Omental fat pad (tissue), 4 donors: Measurements from ENCODE around the gene SLC39A11. TPM values are rescaled to one million over a fixed set of nuclear protein-coding genes. Genes with fewer than 3 reads are reported as not detected.

ENCODE experiments used
- ATAC-seq: fragments of 150-250 bp; one replicate; pipeline ENCODE4 v1.9.1; 2016; ENCODE audit warnings: mild to moderate bottlenecking, moderate library complexity; ENCODE audit not compliant: low FRiP score
- DNase-seq: peaks from one replicate; pipeline ENCODE4 v3.0.0-alpha.2; 2019; ENCODE audit warnings: low spot score
- total RNA-seq, 4 donors: library from RNA; depleted of rRNA; stranded (reverse); fragments of >200 nt; gene quantifications; one replicate each; pipeline ENCODE4 v1.1.0, GENCODE V29; 2016
- TF ChIP-seq, protein P1 (sequence below), 3 donors: fragments of 450-650 bp; IDR thresholded peaks; one replicate each; pipeline ENCODE4 v1.5.1; 2016 to 2017; ENCODE audit warnings: antibody characterized with exemption in 3 of 3, mild to moderate bottlenecking in 3 of 3, moderate library complexity in 2 of 3

Gene SLC39A11
- total RNA-seq, 4 donors from 2014 or later, result 18.8 to 42.4 (median 31.3) TPM

DNA sequence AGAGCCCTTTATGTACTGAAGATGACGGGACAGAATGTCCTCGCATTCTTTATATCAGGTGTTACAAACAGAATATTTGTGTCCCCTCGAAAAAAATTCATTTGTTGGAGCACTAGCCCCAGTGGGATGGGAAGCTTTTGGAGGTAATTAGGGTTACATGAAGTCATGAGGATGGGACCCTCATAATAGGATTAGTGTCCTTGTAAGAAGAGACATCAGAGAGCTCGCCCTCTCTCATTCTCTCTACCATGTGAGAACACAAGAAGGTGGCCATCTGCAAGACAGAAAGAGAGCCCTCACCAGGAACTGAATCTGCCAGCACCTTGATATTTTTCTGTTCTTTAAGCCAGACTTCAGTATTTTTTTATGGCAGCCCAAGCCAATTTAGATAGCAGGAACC lies 72.4 kb downstream of the SLC39A11 start:
- TF ChIP-seq, protein P1, sequence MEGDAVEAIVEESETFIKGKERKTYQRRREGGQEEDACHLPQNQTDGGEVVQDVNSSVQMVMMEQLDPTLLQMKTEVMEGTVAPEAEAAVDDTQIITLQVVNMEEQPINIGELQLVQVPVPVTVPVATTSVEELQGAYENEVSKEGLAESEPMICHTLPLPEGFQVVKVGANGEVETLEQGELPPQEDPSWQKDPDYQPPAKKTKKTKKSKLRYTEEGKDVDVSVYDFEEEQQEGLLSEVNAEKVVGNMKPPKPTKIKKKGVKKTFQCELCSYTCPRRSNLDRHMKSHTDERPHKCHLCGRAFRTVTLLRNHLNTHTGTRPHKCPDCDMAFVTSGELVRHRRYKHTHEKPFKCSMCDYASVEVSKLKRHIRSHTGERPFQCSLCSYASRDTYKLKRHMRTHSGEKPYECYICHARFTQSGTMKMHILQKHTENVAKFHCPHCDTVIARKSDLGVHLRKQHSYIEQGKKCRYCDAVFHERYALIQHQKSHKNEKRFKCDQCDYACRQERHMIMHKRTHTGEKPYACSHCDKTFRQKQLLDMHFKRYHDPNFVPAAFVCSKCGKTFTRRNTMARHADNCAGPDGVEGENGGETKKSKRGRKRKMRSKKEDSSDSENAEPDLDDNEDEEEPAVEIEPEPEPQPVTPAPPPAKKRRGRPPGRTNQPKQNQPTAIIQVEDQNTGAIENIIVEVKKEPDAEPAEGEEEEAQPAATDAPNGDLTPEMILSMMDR (IDR thresholded peaks at IDR 0.05), result no peak
- DNase-seq (no peak), ATAC-seq (no peak)

DNA sequence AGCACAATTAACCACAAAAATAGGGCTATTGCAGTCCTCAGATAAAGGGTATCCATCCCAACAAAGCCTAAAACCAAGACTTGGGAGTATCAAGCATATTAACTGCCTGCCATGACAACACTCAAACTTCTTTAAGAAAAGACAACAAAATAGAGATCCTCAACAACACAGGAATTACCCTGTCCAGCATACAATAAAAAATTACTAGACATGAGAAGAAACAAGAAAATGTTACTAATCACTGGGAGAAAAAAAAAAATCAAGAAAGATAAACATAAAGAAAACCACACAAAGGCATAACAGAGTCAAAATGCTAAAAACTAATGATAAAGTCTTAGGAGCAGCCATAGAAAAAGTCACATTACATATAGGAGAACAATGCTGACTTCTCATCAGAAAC lies 73.9 kb downstream of the SLC39A11 start:
- DNase-seq, result no peak

DNA sequence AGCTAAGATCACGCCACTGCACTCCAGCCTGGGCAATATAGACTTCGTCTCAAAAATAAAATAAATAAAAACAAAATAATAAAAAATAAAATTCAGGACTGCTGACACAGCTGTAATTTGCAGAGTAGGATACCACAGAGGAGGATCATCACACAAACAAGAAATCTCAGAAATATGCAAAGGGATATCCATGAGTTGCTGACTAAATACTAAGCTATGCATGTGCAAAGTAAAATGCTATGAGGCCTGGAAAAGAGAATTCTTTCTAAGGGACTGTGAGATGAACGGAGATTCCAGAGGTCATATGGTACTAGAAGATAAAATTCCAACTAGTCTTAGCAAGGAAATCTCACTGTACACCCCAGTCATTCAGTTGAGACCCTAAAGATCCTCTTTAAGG lies 74.8 kb downstream of the SLC39A11 start:
- TF ChIP-seq, protein P1 (IDR thresholded peaks at IDR 0.05), result no peak
- no peak for ATAC-seq
- no peak for DNase-seq

More for the DNA sequence above, 73.9 kb downstream of the SLC39A11 start:
- TF ChIP-seq, protein P1 (IDR thresholded peaks at IDR 0.05), result no peak
- no peak for ATAC-seq

DNA sequence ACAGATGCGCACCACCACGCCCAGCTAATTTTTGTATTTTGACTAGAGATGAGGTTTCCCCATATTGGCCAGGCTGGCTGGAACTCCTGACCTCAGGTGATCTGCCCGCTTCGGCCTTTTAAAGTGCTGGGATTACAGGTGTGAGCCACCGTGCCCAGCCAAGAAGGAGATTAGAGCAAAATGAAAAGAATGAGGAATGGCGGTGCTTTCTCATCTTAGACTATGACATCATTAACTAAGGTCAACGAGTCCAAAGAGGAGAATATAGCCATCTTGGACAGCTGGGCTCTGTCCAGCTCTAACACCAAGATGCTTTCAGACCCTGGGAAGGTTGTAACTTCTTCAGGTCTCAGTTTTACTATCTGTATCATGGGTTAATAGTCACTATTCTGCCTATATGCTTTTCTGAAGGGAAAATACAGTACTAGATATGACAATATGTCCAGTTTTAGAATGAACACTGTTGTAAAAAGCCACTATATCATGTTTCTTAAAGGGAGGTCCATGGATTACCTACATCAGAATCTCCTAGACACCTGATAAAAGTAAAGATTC lies 76.7 kb downstream of the SLC39A11 start:
- TF ChIP-seq, protein P1 (IDR thresholded peaks at IDR 0.05), result no peak
- ATAC-seq (no peak), DNase-seq (no peak)

DNA sequence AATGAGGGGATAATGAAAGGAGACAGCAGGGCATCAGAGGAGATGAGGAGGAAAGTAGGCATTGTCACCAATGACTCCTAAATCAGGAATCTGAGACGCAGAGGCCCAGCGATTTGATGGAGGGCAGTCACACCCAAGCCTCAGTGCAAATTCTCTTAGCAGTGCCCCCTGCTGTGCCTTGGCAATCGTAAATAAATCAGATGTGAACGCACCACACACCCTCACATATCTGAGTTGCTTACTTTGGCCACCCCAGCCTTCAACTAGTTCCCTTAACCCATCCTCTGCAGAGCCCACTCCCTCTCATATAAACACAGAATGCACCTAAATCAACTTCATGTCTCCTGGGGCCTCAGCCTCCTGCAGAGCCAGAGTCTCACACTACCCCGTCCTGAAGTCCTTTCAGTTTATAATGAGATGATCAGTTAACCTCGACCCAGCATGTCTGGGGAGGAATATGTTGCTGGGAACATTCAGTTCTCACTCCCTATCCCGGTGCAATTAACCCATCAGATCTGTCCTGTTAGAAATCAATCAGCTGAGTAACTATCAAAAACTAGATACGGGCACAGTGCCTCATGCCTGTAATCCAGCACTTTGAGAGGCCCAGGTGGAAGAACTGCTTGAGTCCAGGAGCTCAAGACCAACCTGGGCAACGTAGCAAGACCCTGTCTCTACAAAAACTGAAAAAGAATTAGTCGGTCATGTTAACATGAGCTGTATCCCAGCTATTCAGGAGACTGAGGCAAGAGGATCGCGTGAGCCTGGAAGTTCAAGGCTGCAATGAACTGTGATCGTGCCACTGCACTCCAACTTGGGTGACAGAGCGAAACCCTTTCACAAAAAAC lies 78.4 kb downstream of the SLC39A11 start:
- DNase-seq (no peak), ATAC-seq (no peak)
- TF ChIP-seq, protein P1 (IDR thresholded peaks at IDR 0.05), result no peak

DNA sequence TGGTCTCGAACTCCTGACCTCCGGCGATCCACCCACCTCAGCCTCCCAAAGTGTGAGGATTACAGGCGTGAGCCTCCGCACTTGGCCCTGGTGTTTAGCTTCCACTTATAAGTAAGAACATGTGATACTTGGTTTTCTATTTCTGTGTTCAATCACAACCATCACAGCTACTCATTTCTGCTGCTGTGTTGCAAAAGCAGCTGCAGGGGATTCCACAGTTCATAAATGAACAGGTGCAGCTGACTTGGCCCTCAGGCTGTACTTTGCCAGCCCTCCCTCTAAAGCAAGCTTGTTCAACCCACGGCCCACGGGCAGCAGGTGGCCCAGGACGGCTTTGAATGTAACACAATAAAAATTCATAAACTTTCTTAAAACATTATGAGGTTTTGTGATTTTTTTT lies 79.2 kb downstream of the SLC39A11 start:
- no peak for ATAC-seq
- TF ChIP-seq, protein P1 (IDR thresholded peaks at IDR 0.05), result no peak
- no peak for DNase-seq
